Pancreas (tissue), 10 donors: ENCODE data around the gene VIT. TPM values are rescaled to one million over a fixed set of nuclear protein-coding genes. Genes with fewer than 3 reads are reported as not detected.

Source experiments
- ATAC-seq, 4 donors: fragments of 200-7000 bp; cut with Tn5 transposase; one replicate each; pipeline versions ENCODE4 v1.8.0 to v1.9.1; 2020; ENCODE audit warnings: mild to moderate bottlenecking in 4 of 4, moderate library complexity in 4 of 4
- DNase-seq, 6 donors: peaks; one replicate each; pipeline ENCODE4 v3.0.0-alpha.2; 2020
- FAIRE-seq: peaks from 2 replicates; lab custom pipeline; 2012; peaks lifted over from hg19 to GRCh38; lab: Jason Lieb, UNC
- H3K27ac ChIP-seq, 4 donors: fragments of 200-600 bp; sonication (generic); 1 replicate in 3 of 4; 2 replicates in 1 of 4; pipeline versions ENCODE4 v1.5.0 to v1.8.0; 2020
- H3K27me3 ChIP-seq, 4 donors: fragments of 200-600 bp; one replicate each; pipeline ENCODE4 v1.8.0; 2021
- H3K36me3 ChIP-seq, 3 donors: fragments of 200-600 bp; sonication (generic) in 1 of 3; one replicate each; pipeline versions ENCODE4 v1.5.0 to v1.8.0; 2020 to 2021
- H3K4me1 ChIP-seq, 3 donors: fragments of 200-600 bp; one replicate each; pipeline ENCODE4 v1.8.0; 2021
- H3K4me3 ChIP-seq, 4 donors: fragments of 200-600 bp; sonication (generic) in 2 of 4; one replicate each; pipeline versions ENCODE4 v1.5.0 to v1.8.0; 2020 to 2021
- H3K9me3 ChIP-seq, 4 donors: fragments of 200-600 bp; one replicate each; pipeline ENCODE4 v1.8.0; 2021
- CTCF ChIP-seq, 4 donors: fragments of 200-600 bp; sonication (generic) in 3 of 4; IDR thresholded peaks; one replicate each; pipeline versions ENCODE4 v1.5.0 to v1.8.0; 2021; ENCODE audit warnings: antibody characterized with exemption in 4 of 4
- WGBS, 2 donors: extraction: QIAGEN DNeasy Blood & Tissue Kit; methylation state at CpG; one replicate each; pipeline ENCODE4 v1.1.7; 2013; 5-methylcytosine and 5-hydroxymethylcytosine counted together
- intact Hi-C, 3 donors: fragments of 100-400 bp; cut with DNase I; formaldehyde crosslinking; loops; one replicate each; pipeline versions ENCODE4 v1.11.1 to v1.14.2; 2022
- polyA plus RNA-seq, 2 donors: library from polyadenylated mRNA; stranded (reverse); fragments of 200-250 nt; gene quantifications; one replicate each; pipeline ENCODE4 v1.2.3, GENCODE V29; 2013
- total RNA-seq, 6 donors: library from RNA; stranded (reverse); fragmentation: NEBNext Ultra II Directional in 4 of 6; extraction: Animal tissue kit (Norgen Biotek cat#: 25700) in 4 of 6; gene quantifications; one replicate each; pipeline versions ENCODE4 v1.2.1 to v1.2.4, GENCODE V29; 2021 to 2023
- donor health status: healthy with polysubstance abuse.
- donor health status: DM: no; HTN: no; CAD: no; lungs with moderate emphysema.
- donor health status: DM: no; HTN: no; CAD: no.
- donor health status: control.
- donor health status: control.
- donor health status: Bipolar disorder and iron deficiency.
- donor health status: DM: yes; HTN: yes; CAD: no.
- donor health status: DM: no; HTN: no; CAD: no.
- donor health status: DM: no; HTN: no; CAD: no.
- donor health status: DM: yes; HTN: yes; CAD: no.

VIT gene
- total and polyA plus RNA-seq, 8 donors: 0.19 to 2.9 (median 0.36) TPM

GRCh38 chr2:36695746-36696415, 626 bp upstream of the VIT start:
- no peak for TF ChIP-seq CTCF (IDR thresholded peaks at IDR 0.05)
- Histone ChIP-seq H3K4me3 (no peak overlapping the region), H3K36me3 (no peaks in the 10 kb centered on the region), H3K9me3 (no peaks in the 10 kb centered on the region), H3K4me1 (no peaks in the 10 kb centered on the region), H3K27me3 (no peaks in the 10 kb centered on the region), H3K27ac (no peak overlapping the region)
- 56 to 65% methylated on average over 7 of the region's 7 CpGs for WGBS, 2 donors
- FAIRE-seq (no peak), ATAC-seq (no peak), DNase-seq (no peak)
- intact Hi-C loops: no loop called here

GRCh38 chr2:36697424-36698066, 1.0 kb downstream of the VIT start:
- no peak overlapping the region for H3K4me3 ChIP-seq
- FAIRE-seq (no peak), ATAC-seq (no peak), DNase-seq (no peak)
- H3K27ac ChIP-seq: no peak overlapping the region
- no peaks in the 10 kb centered on the region for H3K27me3 ChIP-seq
- WGBS, 2 donors: 27 to 28% methylated on average over 8 of the region's 8 CpGs
- no peaks in the 10 kb centered on the region for H3K36me3 ChIP-seq
- H3K4me1 ChIP-seq: no peaks in the 10 kb centered on the region
- TF ChIP-seq CTCF (IDR thresholded peaks at IDR 0.05): no peak
- intact Hi-C loops: no loop called here
- H3K9me3 ChIP-seq: no peaks in the 10 kb centered on the region

GRCh38 chr2:36698993-36699392, 2.5 kb downstream of the VIT start:
- intact Hi-C loops: no loop called here
- Histone ChIP-seq H3K4me1 (no peaks in the 10 kb centered on the region), H3K4me3 (no peak overlapping the region), H3K27me3 (no peaks in the 10 kb centered on the region), H3K36me3 (no peaks in the 10 kb centered on the region), H3K27ac (no peak overlapping the region), H3K9me3 (no peaks in the 10 kb centered on the region)
- ATAC-seq: peak in 1 of 4 donors; percentile 54
- no peak for TF ChIP-seq CTCF (IDR thresholded peaks at IDR 0.05)
- WGBS, 2 donors: 73 to 81% methylated on average over 1 of the region's 1 CpG
- no peak for FAIRE-seq
- no peak for DNase-seq

- no peaks in the 10 kb centered on the region for H3K9me3 ChIP-seq
- no peak for ATAC-seq
- H3K27ac ChIP-seq: no peak overlapping the region
- WGBS, 2 donors: 76 to 92% methylated on average over 4 of the region's 4 CpGs
- FAIRE-seq: no peak
- intact Hi-C loops: no loop called here
- no peak overlapping the region for H3K4me3 ChIP-seq
- H3K36me3 ChIP-seq: no peaks in the 10 kb centered on the region
- no peak for DNase-seq
- H3K27me3 ChIP-seq: no peaks in the 10 kb centered on the region
- H3K4me1 ChIP-seq: no peaks in the 10 kb centered on the region
- no peak for TF ChIP-seq CTCF (IDR thresholded peaks at IDR 0.05)
Measured at GRCh38 chr2:36700311-36700710, 3.8 kb downstream of the VIT start.

GRCh38 chr2:36701391-36701795, 4.9 kb downstream of the VIT start:
- DNase-seq (no peak), ATAC-seq (no peak), FAIRE-seq (no peak)
- intact Hi-C loops: no loop called here
- Histone ChIP-seq H3K27ac (no peak overlapping the region), H3K4me3 (no peak overlapping the region), H3K36me3 (no peaks in the 10 kb centered on the region), H3K4me1 (no peaks in the 10 kb centered on the region), H3K9me3 (no peaks in the 10 kb centered on the region), H3K27me3 (no peaks in the 10 kb centered on the region)
- 41 to 48% methylated on average over 5 of the region's 5 CpGs for WGBS, 2 donors
- TF ChIP-seq CTCF (IDR thresholded peaks at IDR 0.05): no peak
